Ascending aorta (tissue), 2 donors: Measurements from ENCODE around the gene NFE2L3. TPM values are rescaled to one million over a fixed set of nuclear protein-coding genes. Genes with fewer than 3 reads are reported as not detected.
A peak's percentile ranks its signal among the peaks of the same experiment; 100 is the strongest.

Source experiments
- DNase-seq, 2 donors: peaks; one replicate each; pipeline ENCODE4 v3.0.0-alpha.2; 2019; ENCODE audit warnings: low spot score in 2 of 2
- H3K27ac ChIP-seq, 2 donors: fragments of 200-600 bp; sonication (generic); one replicate each; pipeline ENCODE4 v1.5.1; 2016 to 2017; ENCODE audit warnings: mild to moderate bottlenecking in 1 of 2
- H3K27me3 ChIP-seq: fragments of 200-600 bp; sonication (generic); one replicate; pipeline ENCODE4 v1.5.1; 2017
- H3K36me3 ChIP-seq, 2 donors: fragments of 200-600 bp; sonication (generic); one replicate each; pipeline ENCODE4 v1.5.1; 2016
- H3K4me1 ChIP-seq, 2 donors: fragments of 200-600 bp; sonication (generic); one replicate each; pipeline ENCODE4 v1.5.1; 2016 to 2017; ENCODE audit warnings: mild to moderate bottlenecking in 1 of 2
- H3K4me3 ChIP-seq, 2 donors: fragments of 200-600 bp; sonication (generic); one replicate each; pipeline ENCODE4 v1.5.1; 2016 to 2017; ENCODE audit warnings: mild to moderate bottlenecking in 1 of 2
- H3K9me3 ChIP-seq, 2 donors: fragments of 200-600 bp; sonication (generic); one replicate each; pipeline ENCODE4 v1.5.1; 2016
- CTCF ChIP-seq, 3 experiments: fragments of 200-600 bp in 2 of 3; fragments of 450-650 bp in 1 of 3; sonication (generic) in 2 of 3; IDR thresholded peaks; one replicate each; pipeline ENCODE4 v1.5.1; 2016 to 2019; ENCODE audit warnings: antibody characterized with exemption in 3 of 3, mild to moderate bottlenecking in 1 of 3, moderate library complexity in 1 of 3
- intact Hi-C: fragments of 100-400 bp; cut with DNase I; formaldehyde crosslinking; loops from one replicate; pipeline ENCODE4 v1.15.1; 2023
- total RNA-seq: library from RNA; depleted of rRNA; stranded (reverse); fragments of >200 nt; gene quantifications from one replicate; pipeline ENCODE4 v1.1.0, GENCODE V29; 2016

NFE2L3 gene
- total RNA-seq, 1 donor from 2014 or later, result 10.0 TPM

DNA sequence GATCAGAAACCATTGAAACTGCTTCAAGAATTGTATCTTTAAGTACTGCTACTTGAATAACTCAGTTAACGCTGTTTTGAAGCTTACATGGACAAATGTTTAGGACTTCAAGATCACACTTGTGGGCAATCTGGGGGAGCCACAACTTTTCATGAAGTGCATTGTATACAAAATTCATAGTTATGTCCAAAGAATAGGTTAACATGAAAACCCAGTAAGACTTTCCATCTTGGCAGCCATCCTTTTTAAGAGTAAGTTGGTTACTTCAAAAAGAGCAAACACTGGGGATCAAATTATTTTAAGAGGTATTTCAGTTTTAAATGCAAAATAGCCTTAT, 33.8 kb downstream of the NFE2L3 start:
- intact Hi-C loops, result no loop called here
- Histone ChIP-seq H3K36me3 (peaks cover 26 to 44% of the 10 kb centered on the region in 2 donors), H3K4me3 (no peak overlapping the region), H3K9me3 (no peaks in the 10 kb centered on the region), H3K27me3 (no peaks in the 10 kb centered on the region), H3K27ac (no peak overlapping the region), H3K4me1 (peaks cover 0 to 6% of the 10 kb centered on the region in 2 donors)
- no peak for DNase-seq
- no peak for TF ChIP-seq CTCF (IDR thresholded peaks at IDR 0.05)

- H3K27ac ChIP-seq, result peak overlapping the region in 1 of 2 donors; percentile 30
- no peaks in the 10 kb centered on the region for H3K27me3 ChIP-seq
- peaks cover 34 to 53% of the 10 kb centered on the region in 2 donors for H3K36me3 ChIP-seq
- H3K9me3 ChIP-seq, result no peaks in the 10 kb centered on the region
- peaks cover 0 to 12% of the 10 kb centered on the region in 2 donors for H3K4me1 ChIP-seq
- no peak for DNase-seq
- no peak for TF ChIP-seq CTCF (IDR thresholded peaks at IDR 0.05)
- no peak overlapping the region for H3K4me3 ChIP-seq
- intact Hi-C loops, result no loop called here
These were observed 34.6 kb downstream of the NFE2L3 start for GRCh38 chr7:26186364-26187311.

GRCh38 chr7:26187380-26188205, 35.6 kb downstream of the NFE2L3 start:
- H3K27me3 ChIP-seq, result no peaks in the 10 kb centered on the region
- H3K27ac ChIP-seq, result no peak overlapping the region
- H3K4me3 ChIP-seq, result no peak overlapping the region
- DNase-seq, result no peak
- no peaks in the 10 kb centered on the region for H3K9me3 ChIP-seq
- intact Hi-C loops, result no loop called here
- no peak for TF ChIP-seq CTCF (IDR thresholded peaks at IDR 0.05)
- H3K4me1 ChIP-seq, result peaks cover 0 to 16% of the 10 kb centered on the region in 2 donors
- peaks cover 44 to 62% of the 10 kb centered on the region in 2 donors for H3K36me3 ChIP-seq

DNA sequence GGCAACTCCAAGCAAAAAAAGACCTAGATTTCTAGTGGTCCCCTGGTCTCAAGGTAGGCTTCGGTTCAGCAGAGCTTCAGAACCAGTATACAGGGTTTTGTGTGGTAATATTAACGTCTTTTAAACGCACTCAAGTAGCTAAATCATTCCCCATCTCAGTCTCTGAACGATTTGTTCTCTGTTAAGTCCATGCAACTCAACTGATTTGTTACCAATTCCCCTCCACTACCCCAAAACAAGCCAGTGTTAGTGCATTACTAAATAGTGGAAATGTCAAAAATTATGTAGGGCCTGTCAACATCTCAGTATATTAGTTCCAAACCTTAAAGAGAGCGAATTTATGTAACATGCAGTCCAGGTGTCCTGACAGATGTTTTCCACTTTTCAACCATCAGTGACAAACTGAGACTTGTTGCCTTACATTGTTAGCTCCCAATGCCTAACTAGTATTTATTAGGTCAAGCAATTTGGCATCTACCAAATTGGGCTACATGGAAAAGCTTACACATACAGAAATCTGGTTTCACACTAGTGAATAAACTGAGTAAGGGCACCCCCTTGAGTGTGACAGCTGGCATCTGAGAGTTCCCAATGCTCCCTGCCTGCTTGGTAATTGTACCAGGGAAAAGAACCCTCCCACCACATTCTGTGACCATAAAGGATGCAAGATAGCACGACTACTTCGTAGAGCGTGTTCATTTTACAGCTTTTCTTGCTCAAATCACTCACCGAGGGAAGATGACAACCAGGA, 36.4 kb downstream of the NFE2L3 start:
- Histone ChIP-seq H3K9me3 (no peaks in the 10 kb centered on the region), H3K4me3 (no peak overlapping the region), H3K36me3 (peaks cover 52 to 70% of the 10 kb centered on the region in 2 donors), H3K4me1 (peaks cover 0 to 21% of the 10 kb centered on the region in 2 donors), H3K27ac (no peak overlapping the region), H3K27me3 (no peaks in the 10 kb centered on the region)
- intact Hi-C loops, result no loop called here
- no peak for TF ChIP-seq CTCF (IDR thresholded peaks at IDR 0.05)
- no peak for DNase-seq

DNA sequence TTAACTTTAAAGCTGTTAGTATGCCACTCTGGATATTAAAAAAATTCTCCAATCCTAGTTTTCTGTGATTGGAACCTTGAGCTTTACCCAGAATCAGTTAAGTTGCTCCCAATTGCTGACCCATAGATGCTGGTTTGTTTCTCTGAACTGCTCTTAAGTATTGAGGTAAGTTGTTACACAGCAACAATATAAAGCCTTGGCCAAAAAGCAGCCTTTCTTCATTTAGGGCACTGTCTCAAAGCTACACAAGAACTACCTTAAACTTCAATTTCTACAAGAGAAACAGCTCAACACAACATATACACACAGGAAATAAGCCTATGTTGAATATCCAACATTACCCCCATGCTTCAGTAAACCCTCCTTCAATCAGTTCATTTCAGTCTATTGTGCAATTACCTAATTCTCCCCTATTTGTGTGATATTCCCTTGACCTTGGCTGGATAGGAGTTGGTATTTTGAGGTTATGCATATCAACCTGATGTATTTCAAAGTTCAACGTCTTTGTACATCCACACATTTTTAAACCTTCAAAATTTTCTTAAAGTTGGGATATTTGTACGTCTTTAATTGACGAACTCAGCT, 37.1 kb downstream of the NFE2L3 start:
- intact Hi-C loops, result no loop called here
- peaks cover 58 to 77% of the 10 kb centered on the region in 2 donors for H3K36me3 ChIP-seq
- H3K4me3 ChIP-seq, result no peak overlapping the region
- DNase-seq, result no peak
- no peaks in the 10 kb centered on the region for H3K9me3 ChIP-seq
- H3K27me3 ChIP-seq, result no peaks in the 10 kb centered on the region
- peaks cover 0 to 26% of the 10 kb centered on the region in 2 donors for H3K4me1 ChIP-seq
- no peak for TF ChIP-seq CTCF (IDR thresholded peaks at IDR 0.05)
- H3K27ac ChIP-seq, result no peak overlapping the region
